Epithelial cell of proximal tubule (primary cell): ENCODE measurements around the gene TMEM120A. TPM values are rescaled to one million over a fixed set of nuclear protein-coding genes. Genes with fewer than 3 reads are reported as not detected.

Experiments
- DNase-seq: peaks from one replicate; pipeline ENCODE4 v3.0.0-alpha.2; 2011; ENCODE audit warnings: low read depth
- H3K4me3 ChIP-seq: 2 replicates; pipeline ENCODE4 v1.5.1; 2011; ENCODE audit warnings: low read depth, mild to moderate bottlenecking, low read length
- CTCF ChIP-seq: conservative IDR thresholded peaks from 2 replicates; pipeline ENCODE4 v1.5.1; 2012; ENCODE audit warnings: low read depth, mild to moderate bottlenecking, low read length
- total RNA-seq: library from RNA; depleted of rRNA; stranded (reverse); fragments of >200 nt; gene quantifications from 2 replicates; pipeline ENCODE4 v1.2.3, GENCODE V29; 2015

Gene TMEM120A
- total RNA-seq, 1 donor from 2014 or later, result 7.6 TPM

GRCh38 chr7:75963381-75963995 lies 30.9 kb downstream of the TMEM120A start:
- TF ChIP-seq CTCF, result no peak
- H3K4me3 ChIP-seq, result no peak overlapping the region

DNA sequence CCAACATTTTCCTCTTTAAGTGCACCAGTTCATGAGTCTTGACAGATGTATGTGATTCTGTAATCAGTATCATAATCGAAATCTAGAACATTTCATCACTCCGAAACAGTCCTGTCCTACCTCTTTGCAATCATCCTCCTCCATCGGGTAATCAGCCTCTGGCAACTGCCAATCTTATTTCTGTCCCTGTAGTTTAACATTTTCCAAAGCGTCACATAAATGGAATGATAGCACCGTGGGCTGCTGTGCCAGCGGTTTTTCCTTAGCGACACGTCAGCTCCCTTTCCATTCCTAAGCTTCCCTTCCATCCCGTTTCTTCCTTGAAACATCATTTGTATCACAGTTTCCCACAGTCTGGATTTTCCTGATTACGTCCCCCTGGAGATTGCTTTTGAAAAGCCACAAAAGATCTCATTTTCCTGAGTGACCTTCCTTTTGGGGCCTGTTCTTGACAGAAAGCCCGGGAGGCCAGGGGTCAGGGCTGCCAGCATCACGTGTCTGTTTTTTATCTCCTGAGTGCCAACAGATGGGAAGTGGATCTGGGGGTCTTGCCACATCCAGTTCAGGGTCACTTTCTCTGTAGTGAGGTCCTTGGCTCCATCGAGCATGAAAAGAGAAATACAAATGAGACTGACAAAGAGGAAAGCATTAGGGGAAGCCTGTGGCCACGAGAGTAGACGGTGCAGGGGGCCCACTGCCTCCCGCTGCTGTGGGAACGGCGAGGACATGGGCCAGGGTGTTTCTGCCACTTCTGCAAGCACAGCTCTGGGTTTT lies 31.6 kb downstream of the TMEM120A start:
- TF ChIP-seq CTCF, result no peak
- no peak overlapping the region for H3K4me3 ChIP-seq
- DNase-seq, result no peak

More at GRCh38 chr7:75963381-75963995, 30.9 kb downstream of the TMEM120A start:
- no peak for DNase-seq

- TF ChIP-seq CTCF, result peak; percentile 37
- no peak overlapping the region for H3K4me3 ChIP-seq
- no peak for DNase-seq
Observed at GRCh38 chr7:75961218-75961617, 33.2 kb downstream of the TMEM120A start.

GRCh38 chr7:75960372-75960771 lies 34.0 kb downstream of the TMEM120A start:
- DNase-seq, result no peak
- no peak for TF ChIP-seq CTCF
- no peak overlapping the region for H3K4me3 ChIP-seq

GRCh38 chr7:75958802-75959543 lies 35.4 kb downstream of the TMEM120A start:
- TF ChIP-seq CTCF, result no peak
- no peak for DNase-seq
- no peak overlapping the region for H3K4me3 ChIP-seq

DNA sequence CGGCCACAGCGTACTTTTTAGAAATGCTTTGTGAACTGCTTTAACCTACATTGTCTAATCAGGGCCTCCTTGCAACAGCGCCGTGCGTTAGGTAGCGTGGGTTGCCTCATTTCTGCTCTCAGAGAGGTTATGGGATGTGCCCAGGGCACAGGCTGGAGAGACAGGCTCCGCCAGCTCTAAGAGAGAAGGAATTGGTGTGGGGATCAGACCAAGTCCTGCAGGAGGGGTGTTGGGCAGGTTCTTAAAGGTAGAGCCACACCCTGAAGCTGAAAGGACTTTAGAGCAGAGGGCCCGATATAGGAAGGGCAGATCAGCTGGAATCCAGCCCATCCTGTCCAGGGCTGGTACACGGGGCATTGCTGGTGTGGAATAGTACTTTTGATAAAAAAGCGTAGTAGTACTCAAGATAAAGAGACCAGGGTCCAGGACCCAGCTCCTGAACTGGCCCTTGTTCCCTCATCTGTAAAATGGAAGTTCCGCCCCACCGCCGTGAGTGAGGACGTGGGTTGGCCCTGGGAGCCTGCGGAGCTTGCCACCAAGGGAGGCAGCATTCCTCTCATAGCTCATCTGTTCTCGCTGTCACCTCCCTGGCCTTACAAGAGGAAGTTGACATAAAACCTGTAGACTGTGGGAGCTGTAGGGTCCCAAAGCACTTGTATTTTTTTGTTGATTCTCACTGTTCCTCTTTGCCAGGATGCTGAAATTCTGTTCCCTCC lies 37.2 kb downstream of the TMEM120A start:
- H3K4me3 ChIP-seq, result no peak overlapping the region
- TF ChIP-seq CTCF, result no peak
- DNase-seq, result no peak
